HG02588 (cell line): ENCODE results near the gene SYNGR2.

ENCODE experiments used
- ATAC-seq: cut with Tn5 transposase; IDR thresholded peaks from one replicate; pipeline ENCODE4 v1.9.1; 2021; ENCODE audit warnings: mild to moderate bottlenecking, moderate library complexity; ENCODE audit not compliant: unreplicated experiment

Gene SYNGR2

DNA sequence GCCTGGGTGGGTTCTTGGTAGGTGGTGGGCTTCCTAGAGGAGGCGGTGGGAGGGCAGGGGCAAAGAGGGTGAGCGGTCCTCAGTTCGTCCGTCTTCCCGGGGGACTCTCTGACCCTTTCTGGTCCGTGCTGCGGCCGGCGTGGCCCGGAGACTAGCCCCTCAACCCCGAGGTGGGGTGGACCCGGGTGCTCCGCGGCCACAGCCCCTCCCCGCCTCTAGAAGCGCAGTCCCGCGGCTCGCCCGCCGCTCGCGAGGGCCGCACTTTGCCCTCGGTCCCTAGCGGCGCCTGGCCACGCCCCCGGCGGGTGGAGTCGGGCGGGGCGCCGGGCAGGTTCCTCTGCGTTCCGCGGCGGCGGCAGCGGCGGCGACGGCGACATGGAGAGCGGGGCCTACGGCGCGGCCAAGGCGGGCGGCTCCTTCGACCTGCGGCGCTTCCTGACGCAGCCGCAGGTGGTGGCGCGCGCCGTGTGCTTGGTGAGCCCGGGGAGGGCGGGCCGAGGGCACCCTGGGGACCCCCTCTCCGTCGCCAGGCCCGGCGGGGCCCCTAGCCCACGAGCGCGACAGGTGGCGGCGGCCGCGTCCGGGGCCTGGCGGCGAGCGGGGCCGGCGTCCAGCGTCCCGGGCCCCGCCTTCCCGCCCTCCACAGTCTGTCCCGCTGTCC, at the start of gene SYNGR2:
SYNGR2 (plus strand) TSS at position 340 of the 661 bp plus-strand sequence; CDS start at position 376, 36 bp downstream.
- peak; percentile 44 for ATAC-seq

DNA sequence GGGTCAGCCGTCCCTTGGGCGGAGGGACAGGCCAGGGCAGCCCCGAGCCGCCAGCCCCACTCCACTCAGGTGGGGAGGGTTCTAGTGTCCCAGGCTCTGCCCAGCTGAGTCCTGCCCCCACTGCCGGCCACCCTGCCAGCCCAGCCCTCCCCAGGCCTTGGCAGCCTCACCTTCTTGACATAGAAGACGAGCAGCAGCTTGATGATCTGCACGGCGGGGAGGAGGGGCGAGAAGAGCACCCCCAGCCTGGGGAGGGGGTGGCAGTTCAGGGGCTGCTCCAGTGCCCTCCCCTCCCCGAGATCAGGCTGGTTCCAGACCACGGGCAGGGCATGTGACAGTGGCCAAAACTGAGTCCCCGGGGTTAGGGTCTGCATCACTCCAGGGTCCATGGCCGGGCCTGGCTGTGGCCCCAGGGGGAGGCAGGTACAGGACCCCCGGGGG, 49.6 kb upstream of the SYNGR2 start:
- no peak for ATAC-seq

DNA sequence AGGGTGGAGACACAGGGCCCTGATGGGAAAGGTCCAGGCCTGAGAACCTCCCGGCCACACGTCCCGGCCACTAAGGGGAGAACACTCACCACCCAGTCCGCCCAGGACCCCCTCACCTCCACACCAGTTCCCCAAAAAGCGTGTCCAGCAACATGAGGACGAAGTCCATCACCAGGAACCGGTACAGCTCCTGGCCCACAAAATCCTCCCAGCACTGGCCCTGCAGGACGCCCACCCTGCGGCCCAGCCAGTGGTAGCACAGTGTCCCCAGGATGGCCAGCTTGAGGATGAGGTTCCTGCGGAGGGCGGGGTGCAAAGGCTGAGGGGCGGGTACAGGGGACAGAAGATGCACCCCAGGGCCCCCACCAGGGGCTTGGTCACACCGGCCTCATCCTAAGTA, 47.8 kb upstream of the SYNGR2 start:
- no peak for ATAC-seq

DNA sequence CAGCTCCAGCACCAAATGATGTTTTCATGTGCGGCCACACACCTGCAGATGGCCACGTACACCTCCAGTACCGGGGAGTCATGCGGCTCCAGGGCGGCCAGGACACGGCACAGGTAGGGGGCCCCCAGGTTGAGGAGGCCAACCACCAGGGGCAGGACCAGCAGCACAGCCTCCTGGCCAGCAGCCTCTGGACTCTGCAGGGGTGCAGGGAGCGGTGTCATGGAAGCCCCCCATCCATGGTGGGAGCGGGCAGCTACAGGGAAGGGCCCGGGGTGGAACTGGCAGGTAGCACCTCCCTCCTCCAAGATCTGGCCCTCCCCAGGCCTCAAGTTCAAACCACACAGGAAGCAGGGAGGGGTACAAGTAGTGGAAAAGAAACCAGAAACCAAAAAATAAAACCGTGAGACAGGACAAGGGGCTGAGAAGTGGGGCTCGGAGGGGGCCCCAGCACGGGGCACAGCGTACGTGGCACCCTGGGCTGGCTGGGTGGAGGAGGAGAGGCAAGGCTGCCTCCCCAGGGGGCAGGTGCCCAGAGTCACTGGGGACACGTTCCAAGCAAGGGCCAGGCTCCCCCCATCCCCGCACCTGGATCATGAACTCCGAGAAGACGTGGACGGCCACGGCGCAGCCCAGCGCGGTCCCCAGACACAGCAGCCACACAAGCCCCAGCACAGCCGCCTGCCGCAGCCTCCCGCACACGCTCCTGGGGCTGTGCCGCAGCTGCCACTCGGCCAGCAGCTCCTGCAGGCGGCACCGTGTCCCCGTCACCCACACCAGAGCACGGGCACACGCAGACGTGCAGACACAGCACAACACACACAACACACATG, 47.2 kb upstream of the SYNGR2 start:
- no peak for ATAC-seq

- no peak for ATAC-seq
These were observed 46.6 kb upstream of the SYNGR2 start for GRCh38 chr17:78121801-78122215.

GRCh38 chr17:78122216-78122930, 46.0 kb upstream of the SYNGR2 start:
- ATAC-seq = no peak

- no peak for ATAC-seq
These were observed 45.5 kb upstream of the SYNGR2 start for GRCh38 chr17:78122931-78123249.

GRCh38 chr17:78123258-78123929, 45.0 kb upstream of the SYNGR2 start:
- ATAC-seq = no peak

GRCh38 chr17:78124081-78124835, 44.1 kb upstream of the SYNGR2 start:
- no peak for ATAC-seq

GRCh38 chr17:78124836-78125137, 43.6 kb upstream of the SYNGR2 start:
- no peak for ATAC-seq

DNA sequence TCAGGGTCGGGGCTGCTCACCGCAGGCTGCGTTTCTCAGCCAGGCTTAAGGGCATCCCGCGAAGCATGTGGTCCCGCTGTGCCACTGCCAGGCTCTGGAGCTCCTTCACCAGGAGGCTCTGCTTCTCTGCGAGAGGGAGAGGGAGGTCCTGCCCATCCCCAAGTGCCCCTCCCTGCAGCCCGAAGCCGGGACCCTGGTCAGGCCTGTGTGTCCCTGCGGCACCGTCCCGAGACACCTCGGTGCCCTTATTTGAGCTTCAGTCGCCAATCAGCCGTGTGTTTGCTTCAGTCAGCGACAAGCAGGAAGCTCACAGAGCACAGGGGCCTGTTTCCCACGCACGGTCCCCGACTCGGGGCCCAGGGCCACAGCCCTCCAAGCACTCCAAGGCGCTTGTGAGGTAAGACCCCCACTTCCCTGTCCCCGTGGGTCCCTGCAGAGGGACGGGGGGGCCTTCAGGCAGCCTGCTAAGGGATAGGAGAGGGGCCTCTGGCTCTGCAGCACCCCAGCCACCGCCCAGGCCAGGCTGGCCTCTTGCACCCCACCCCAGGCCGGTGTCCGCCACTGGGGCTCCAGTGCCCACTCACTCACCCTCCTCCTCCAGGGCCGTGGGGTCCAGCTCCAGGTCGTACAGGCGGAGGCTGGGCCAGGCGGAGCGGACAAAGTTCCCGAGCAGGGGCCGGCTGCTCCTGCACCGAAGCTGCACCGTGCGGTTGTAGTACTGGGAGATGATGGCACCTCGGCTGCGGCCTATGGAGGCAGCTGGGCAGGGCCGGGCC, 43.1 kb upstream of the SYNGR2 start:
- no peak for ATAC-seq

DNA sequence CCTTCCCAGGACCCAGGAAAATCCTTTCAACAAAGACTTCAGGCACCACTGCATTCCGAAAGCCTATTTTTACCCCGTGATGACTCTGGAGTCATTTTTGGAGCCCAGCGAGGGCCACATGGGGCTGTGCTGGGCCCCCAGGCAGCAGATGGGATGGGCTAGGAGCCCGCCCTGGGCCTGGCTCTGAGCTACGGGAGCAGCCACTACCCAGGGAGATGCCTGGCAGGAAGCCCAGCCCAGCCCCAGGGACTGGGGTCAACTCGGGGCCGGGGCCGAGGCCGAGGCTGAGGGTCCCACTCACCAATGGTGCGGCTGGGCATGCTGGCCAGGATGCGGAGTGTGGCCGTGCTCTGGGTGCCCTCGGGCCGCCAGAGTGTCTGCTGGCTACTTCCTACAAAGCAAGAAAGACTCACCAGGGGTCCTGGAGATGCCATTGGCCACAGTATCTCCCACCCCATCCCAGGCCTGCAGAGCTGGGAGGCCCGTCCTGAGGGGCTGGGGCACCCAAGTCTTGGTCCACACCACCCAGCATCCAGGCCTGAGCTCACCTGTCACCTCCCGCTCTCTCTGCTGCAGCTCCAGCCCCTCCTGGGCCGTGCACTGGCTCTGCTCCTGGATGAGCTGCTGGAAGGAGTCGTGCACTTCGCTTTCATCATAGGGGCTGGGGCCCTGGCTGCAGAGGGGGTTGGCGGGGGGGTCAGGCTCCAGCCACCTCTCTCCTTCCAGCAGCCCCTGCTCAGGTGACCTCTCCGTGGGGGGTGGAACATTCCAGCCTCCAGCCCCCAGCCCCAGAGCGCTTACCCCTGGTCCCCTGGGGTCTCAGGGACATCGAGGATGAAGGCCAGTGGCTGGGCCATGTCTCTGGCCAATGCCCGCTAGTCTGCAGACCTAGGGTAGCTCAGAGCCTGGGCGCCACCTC, 42.1 kb upstream of the SYNGR2 start:
- no peak for ATAC-seq

GRCh38 chr17:78126895-78127238, 41.5 kb upstream of the SYNGR2 start:
- ATAC-seq = no peak

- no peak for ATAC-seq
These were observed 41.0 kb upstream of the SYNGR2 start for GRCh38 chr17:78127239-78127887.

GRCh38 chr17:78127888-78128550, 40.4 kb upstream of the SYNGR2 start:
- no peak for ATAC-seq

GRCh38 chr17:78128551-78129350, 39.6 kb upstream of the SYNGR2 start, which contains the start of gene TMC6:
TSS of gene TMC6 (minus strand) at chr17:78128755. CDS start at chr17:78126832, 1,923 bp downstream.
- peak; percentile 19 for ATAC-seq
